B cell (primary cell): ENCODE data around the gene ATF7IP2. TPM values are rescaled to one million over a fixed set of nuclear protein-coding genes. Genes with fewer than 3 reads are reported as not detected.

ENCODE experiments used
- ATAC-seq: fragments of 200-7000 bp; cut with Tn5 transposase; one replicate; pipeline ENCODE4 v1.10.0; 2021; ENCODE audit warnings: low read depth, mild to moderate bottlenecking, moderate number of reproducible peaks, moderate library complexity
- CTCF ChIA-PET: fragments of 350-600 bp; sonication (Branson Sonifier 250); formaldehyde crosslinking; loops from one replicate; lab custom pipeline; 2021; ENCODE audit warnings: antibody characterized with exemption, inconsistent platforms; lab: Charles Lee
- POLR2A ChIA-PET: fragments of 350-600 bp; sonication (Branson Sonifier 250); formaldehyde crosslinking; loops from one replicate; lab custom pipeline; 2021; ENCODE audit warnings: antibody characterized with exemption; lab: Charles Lee
- DNase-seq: peaks from one replicate; pipeline ENCODE4 v3.0.0; 2013
- H2AFZ ChIP-seq: 2 replicates; pipeline ENCODE4 v1.6.1; 2012; ENCODE audit warnings: mild to moderate bottlenecking, low read depth, low read length; ENCODE audit not compliant: insufficient read depth, poor library complexity, severe bottlenecking
- H3K27ac ChIP-seq, 2 donors: 1 replicate in 1 of 2; 2 replicates in 1 of 2; pipeline ENCODE4 v1.5.1; 2012 to 2013; ENCODE audit warnings: low read length in 2 of 2, mild to moderate bottlenecking in 2 of 2, moderate library complexity in 1 of 2
- H3K27me3 ChIP-seq, 4 experiments: fragments of 200-600 bp in 1 of 4; sonication (generic) in 1 of 4; replicated peaks in 1 of 4; 1 replicate in 2 of 4; 2 replicates in 2 of 4; pipeline versions ENCODE4 v1.6.1 to v1.7.0; 2013 to 2016; ENCODE audit warnings: low read length in 3 of 4, mild to moderate bottlenecking in 2 of 4, mixed read lengths in 1 of 4, moderate library complexity in 1 of 4; ENCODE audit not compliant: insufficient read depth in 4 of 4, control insufficient read depth in 3 of 4; ENCODE audit errors: control extremely low read depth in 1 of 4
- H3K36me3 ChIP-seq, 2 experiments: replicated peaks in 1 of 2; 1 replicate in 1 of 2; 2 replicates in 1 of 2; pipeline versions ENCODE4 v1.6.1 to v1.7.1; 2013; ENCODE audit warnings: low read length in 1 of 2; ENCODE audit not compliant: insufficient read depth in 2 of 2, control insufficient read depth in 1 of 2; ENCODE audit errors: control extremely low read depth in 1 of 2, extremely low read depth in 1 of 2
- H3K4me1 ChIP-seq, 2 donors: fragments of 200-600 bp in 1 of 2; sonication (generic) in 1 of 2; 1 replicate in 1 of 2; 2 replicates in 1 of 2; pipeline versions ENCODE4 v1.5.1 to v1.6.1; 2013 to 2017; ENCODE audit warnings: low read length in 2 of 2; ENCODE audit not compliant: control insufficient read depth in 2 of 2, insufficient read depth in 2 of 2
- H3K4me2 ChIP-seq: replicated peaks from 2 replicates; pipeline ENCODE3; 2012; ENCODE audit warnings: mild to moderate bottlenecking, low read depth, low read length; ENCODE audit not compliant: poor library complexity, severe bottlenecking
- H3K4me3 ChIP-seq, 5 experiments: fragments of 200-600 bp in 1 of 5; sonication (generic) in 1 of 5; 1 replicate in 3 of 5; 2 replicates in 2 of 5; pipeline versions ENCODE4 v1.5.1 to v1.7.0; 2011 to 2016; ENCODE audit warnings: low read length in 4 of 5, mild to moderate bottlenecking in 4 of 5, low read depth in 2 of 5, control low read depth in 1 of 5, moderate library complexity in 1 of 5; ENCODE audit not compliant: insufficient read depth in 1 of 5; ENCODE audit errors: control extremely low read depth in 1 of 5, extremely low read depth in 1 of 5
- H3K79me2 ChIP-seq: fragments of 200-600 bp; sonication (generic); one replicate; pipeline ENCODE4 v1.6.0; 2016; ENCODE audit warnings: low read length; ENCODE audit not compliant: control insufficient read depth, insufficient read depth
- H3K9ac ChIP-seq: fragments of 200-600 bp; sonication (generic); 2 replicates; pipeline ENCODE4 v1.6.1; 2017; ENCODE audit warnings: mild to moderate bottlenecking, low read length, moderate library complexity
- H3K9me3 ChIP-seq, 3 donors: one replicate each; pipeline versions ENCODE4 v1.6.1 to v1.7.1; 2013; ENCODE audit warnings: low read length in 2 of 3; ENCODE audit not compliant: control insufficient read depth in 2 of 3, insufficient read depth in 1 of 3; ENCODE audit errors: control extremely low read depth in 1 of 3
- H4K20me1 ChIP-seq: 2 replicates; pipeline ENCODE4 v1.6.0; 2012; ENCODE audit warnings: mild to moderate bottlenecking, low read length; ENCODE audit not compliant: insufficient read depth, control insufficient read depth, poor library complexity, severe bottlenecking
- H3K27ac Mint-ChIP-seq: one replicate; pipeline ENCODE4 v1.8.0; 2021; ENCODE audit warnings: mixed read lengths
- H3K27me3 Mint-ChIP-seq: one replicate; pipeline ENCODE4 v1.8.0; 2021; ENCODE audit warnings: mixed read lengths
- H3K4me1 Mint-ChIP-seq: one replicate; pipeline ENCODE4 v1.8.0; 2021; ENCODE audit warnings: mixed read lengths
- H3K4me3 Mint-ChIP-seq: one replicate; pipeline ENCODE4 v1.8.0; 2021; ENCODE audit warnings: mixed read lengths
- H3K9me3 Mint-ChIP-seq: one replicate; pipeline ENCODE4 v1.8.0; 2022; ENCODE audit warnings: mixed read lengths; ENCODE audit not compliant: insufficient read depth
- EZH2 ChIP-seq: IDR thresholded peaks from 2 replicates; pipeline ENCODE4 v1.6.1; 2012; ENCODE audit warnings: borderline replicate concordance, low read depth, mild to moderate bottlenecking, moderate library complexity, low read length; ENCODE audit not compliant: insufficient read depth, poor library complexity, severe bottlenecking
- WGBS: methylation state at CpG from one replicate; pipeline ENCODE4 v1.1.5; 2013; ENCODE audit warnings: missing lambda C conversion rate; ENCODE audit not compliant: insufficient coverage; 5-methylcytosine and 5-hydroxymethylcytosine counted together
- intact Hi-C: fragments of 100-400 bp; cut with micrococcal nuclease; formaldehyde crosslinking; loops from one replicate; pipeline ENCODE4 v1.10.0; 2022
- polyA plus RNA-seq: library from polyadenylated mRNA; depleted of rRNA; stranded (reverse); fragments of >200 nt; gene quantifications from 2 replicates; pipeline ENCODE4 v1.2.3, GENCODE V29; 2012
- total RNA-seq, 2 donors: library from RNA; stranded (reverse); fragments of 120-200 nt in 1 of 2; gene quantifications; 1 replicate in 1 of 2; 2 replicates in 1 of 2; pipeline versions ENCODE4 v1.2.3 to v1.2.4, GENCODE V29; 2013 to 2022
- TF ChIP-seq, protein P1 (sequence below): fragments of 200-600 bp; IDR thresholded peaks from one replicate; pipeline ENCODE4 v1.8.0; 2022; ENCODE audit warnings: antibody characterized with exemption, mild to moderate bottlenecking

ATF7IP2 gene
- total and polyA plus RNA-seq, 2 donors (not counting 1 experiment from before 2014, with no cell fraction given): 67.5 to 105 TPM

DNA sequence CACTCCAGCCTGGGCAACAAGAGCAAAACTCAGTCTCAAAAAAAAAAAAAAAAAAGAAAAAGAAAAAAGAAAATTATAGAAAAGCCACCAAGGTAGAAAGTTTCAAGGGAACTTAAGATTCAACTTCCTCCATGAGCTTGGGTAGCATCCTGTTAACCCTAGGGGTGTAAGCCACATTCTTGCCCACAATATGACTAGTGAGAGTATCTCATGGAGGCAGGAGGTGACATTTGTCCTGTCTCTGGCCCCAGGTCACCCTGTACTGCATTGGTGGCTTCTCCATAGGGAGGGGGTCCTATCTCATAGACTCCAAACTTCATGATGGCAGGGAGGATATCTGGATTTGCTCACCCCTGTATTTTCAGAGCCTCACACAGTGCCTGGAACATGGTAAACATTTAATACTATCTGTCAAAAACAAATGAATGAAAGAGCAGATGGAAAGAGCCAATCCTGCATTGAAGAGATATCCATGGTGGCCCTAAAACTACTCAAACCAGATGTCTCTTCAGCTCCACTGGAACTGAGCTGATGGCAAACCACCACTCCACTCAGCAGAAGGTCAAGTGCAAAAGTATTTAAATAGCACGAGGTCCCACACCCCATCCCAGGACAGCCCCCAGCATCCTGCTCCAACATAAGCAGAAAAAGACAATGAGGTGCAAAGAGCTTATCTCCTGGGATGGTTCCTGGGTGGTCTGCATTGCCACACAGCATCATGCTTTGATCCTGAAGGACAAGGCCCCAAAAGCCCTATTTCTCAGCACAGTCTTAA, 144.2 kb downstream of the ATF7IP2 start:
- no peak overlapping the region for H3K4me3 Mint-ChIP-seq
- H3K27me3 ChIP-seq: no peaks in the 10 kb centered on the region
- no peaks in the 10 kb centered on the region for H3K36me3 ChIP-seq
- no peak for TF ChIP-seq EZH2
- TF ChIP-seq, protein P1, sequence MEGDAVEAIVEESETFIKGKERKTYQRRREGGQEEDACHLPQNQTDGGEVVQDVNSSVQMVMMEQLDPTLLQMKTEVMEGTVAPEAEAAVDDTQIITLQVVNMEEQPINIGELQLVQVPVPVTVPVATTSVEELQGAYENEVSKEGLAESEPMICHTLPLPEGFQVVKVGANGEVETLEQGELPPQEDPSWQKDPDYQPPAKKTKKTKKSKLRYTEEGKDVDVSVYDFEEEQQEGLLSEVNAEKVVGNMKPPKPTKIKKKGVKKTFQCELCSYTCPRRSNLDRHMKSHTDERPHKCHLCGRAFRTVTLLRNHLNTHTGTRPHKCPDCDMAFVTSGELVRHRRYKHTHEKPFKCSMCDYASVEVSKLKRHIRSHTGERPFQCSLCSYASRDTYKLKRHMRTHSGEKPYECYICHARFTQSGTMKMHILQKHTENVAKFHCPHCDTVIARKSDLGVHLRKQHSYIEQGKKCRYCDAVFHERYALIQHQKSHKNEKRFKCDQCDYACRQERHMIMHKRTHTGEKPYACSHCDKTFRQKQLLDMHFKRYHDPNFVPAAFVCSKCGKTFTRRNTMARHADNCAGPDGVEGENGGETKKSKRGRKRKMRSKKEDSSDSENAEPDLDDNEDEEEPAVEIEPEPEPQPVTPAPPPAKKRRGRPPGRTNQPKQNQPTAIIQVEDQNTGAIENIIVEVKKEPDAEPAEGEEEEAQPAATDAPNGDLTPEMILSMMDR: no peak
- WGBS: 83% methylated on average over 1 of the region's 1 CpG
- intact Hi-C loops: no loop called here
- H3K4me1 Mint-ChIP-seq: no peaks in the 10 kb centered on the region
- no peak overlapping the region for H3K27ac Mint-ChIP-seq
- no peak overlapping the region for H3K27ac ChIP-seq
- no peak overlapping the region for H3K4me3 ChIP-seq
- H3K4me1 ChIP-seq: no peaks in the 10 kb centered on the region
- H3K9me3 ChIP-seq: no peaks in the 10 kb centered on the region
- ATAC-seq (no peak), DNase-seq (no peak)
- no peak overlapping the region for H3K4me2 ChIP-seq
- no peak overlapping the region for H3K9ac ChIP-seq
- no peaks in the 10 kb centered on the region for H3K79me2 ChIP-seq
- POLR2A ChIA-PET: interaction anchor here (0.7 kb wide), 1 partner anchor 223 kb away, joined by 4 read pairs; no protein-coding TSS in a partner anchor
- no peak overlapping the region for H2AFZ ChIP-seq
- no peaks in the 10 kb centered on the region for H3K9me3 Mint-ChIP-seq
- CTCF ChIA-PET: interaction anchor here (0.8 to 1.6 kb wide), 3 partner anchors 9 to 206 kb away, joined by 4 read pairs; no protein-coding TSS in a partner anchor
- no peaks in the 10 kb centered on the region for H4K20me1 ChIP-seq
- no peaks in the 10 kb centered on the region for H3K27me3 Mint-ChIP-seq

DNA sequence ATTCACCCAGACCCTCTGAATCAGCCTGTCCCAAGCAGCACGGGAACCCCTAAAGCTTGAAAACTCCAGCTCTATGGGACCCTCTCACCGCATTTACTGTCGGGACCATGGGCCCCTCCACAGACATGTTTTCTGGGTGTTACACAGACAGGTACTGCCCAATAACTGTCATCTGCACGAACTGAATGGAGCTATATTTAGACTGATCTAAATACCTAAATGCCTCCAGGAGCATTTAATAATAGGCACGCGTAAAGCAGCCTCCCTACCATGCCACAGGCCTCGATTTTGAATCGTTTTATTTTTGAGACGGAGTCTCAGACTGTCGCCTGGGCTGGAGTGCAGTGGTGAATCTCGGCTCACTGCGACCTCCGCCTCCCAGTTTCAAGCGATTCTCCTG, 144.8 kb downstream of the ATF7IP2 start:
- H4K20me1 ChIP-seq: no peaks in the 10 kb centered on the region
- H3K9ac ChIP-seq: no peak overlapping the region
- no peaks in the 10 kb centered on the region for H3K9me3 ChIP-seq
- ChIA-PET CTCF (interaction anchor here (1.2 to 1.6 kb wide), 3 partner anchors 9 to 206 kb away, joined by 3 to 4 read pairs (median 4); no protein-coding TSS in a partner anchor), POLR2A (no interaction called here)
- no peaks in the 10 kb centered on the region for H3K79me2 ChIP-seq
- ATAC-seq: no peak
- no peak overlapping the region for H3K4me2 ChIP-seq
- DNase-seq: no peak
- no peaks in the 10 kb centered on the region for H3K4me1 ChIP-seq
- no peak overlapping the region for H3K27ac ChIP-seq
- H3K4me3 ChIP-seq: no peak overlapping the region
- intact Hi-C loops: no loop called here
- H2AFZ ChIP-seq: no peak overlapping the region
- no peaks in the 10 kb centered on the region for H3K4me1 Mint-ChIP-seq
- H3K27me3 ChIP-seq: no peaks in the 10 kb centered on the region
- no peaks in the 10 kb centered on the region for H3K9me3 Mint-ChIP-seq
- no peaks in the 10 kb centered on the region for H3K36me3 ChIP-seq
- WGBS: 87% methylated on average over 13 of the region's 14 CpGs
- H3K27ac Mint-ChIP-seq: no peak overlapping the region
- no peaks in the 10 kb centered on the region for H3K27me3 Mint-ChIP-seq
- no peak overlapping the region for H3K4me3 Mint-ChIP-seq
- TF ChIP-seq EZH2: no peak
- TF ChIP-seq, protein P1: no peak
